Spleen (tissue), 11 donors: ENCODE measurements around the gene TBC1D16. TPM values are rescaled to one million over a fixed set of nuclear protein-coding genes. Genes with fewer than 3 reads are reported as not detected.

Experiments used
- DNase-seq: peaks from one replicate; pipeline ENCODE4 v3.0.0-alpha.2; 2020
- H3K27ac ChIP-seq, 8 donors: fragments of 200-600 bp; sonication (generic) in 7 of 8; 1 replicate in 4 of 8; 2 replicates in 4 of 8; pipeline versions ENCODE4 v1.5.0 to v1.8.0; 2016 to 2021; ENCODE audit warnings: inconsistent platforms in 4 of 8, mild to moderate bottlenecking in 4 of 8, moderate library complexity in 1 of 8
- H3K27me3 ChIP-seq, 7 donors: fragments of 200-600 bp; sonication (generic) in 6 of 7; replicated peaks in 1 of 7; 1 replicate in 4 of 7; 2 replicates in 3 of 7; pipeline versions ENCODE4 v1.5.0 to v1.8.0; 2016 to 2021; ENCODE audit warnings: inconsistent platforms in 3 of 7, mild to moderate bottlenecking in 1 of 7
- H3K36me3 ChIP-seq, 6 donors: fragments of 200-600 bp; sonication (generic) in 5 of 6; 1 replicate in 4 of 6; 2 replicates in 2 of 6; pipeline versions ENCODE4 v1.5.0 to v1.8.0; 2016 to 2021; ENCODE audit warnings: inconsistent platforms in 2 of 6
- H3K4me1 ChIP-seq, 6 donors: fragments of 200-600 bp; sonication (generic) in 5 of 6; 1 replicate in 3 of 6; 2 replicates in 3 of 6; pipeline versions ENCODE4 v1.5.0 to v1.8.0; 2016 to 2021; ENCODE audit warnings: inconsistent platforms in 3 of 6
- H3K4me3 ChIP-seq, 8 donors: fragments of 200-600 bp; sonication (generic) in 7 of 8; 1 replicate in 4 of 8; 2 replicates in 4 of 8; pipeline versions ENCODE4 v1.5.0 to v1.8.0; 2016 to 2021; ENCODE audit warnings: inconsistent platforms in 4 of 8, mild to moderate bottlenecking in 4 of 8, moderate library complexity in 2 of 8
- H3K9me3 ChIP-seq, 8 donors: fragments of 200-600 bp; sonication (generic) in 7 of 8; 1 replicate in 4 of 8; 2 replicates in 4 of 8; pipeline versions ENCODE4 v1.5.0 to v1.8.0; 2016 to 2021; ENCODE audit warnings: inconsistent platforms in 4 of 8
- POLR2A ChIP-seq, 3 donors: fragments of 450-650 bp; IDR thresholded peaks; one replicate each; pipeline ENCODE4 v1.5.1; 2017; ENCODE audit warnings: antibody characterized with exemption in 3 of 3, mild to moderate bottlenecking in 1 of 3
- POLR2AphosphoS5 ChIP-seq, 3 donors: sonication (generic); formaldehyde crosslinking; IDR thresholded peaks; one replicate each; pipeline ENCODE4 v1.5.1; 2017; ENCODE audit warnings: antibody characterized with exemption in 3 of 3
- WGBS, 5 donors: extraction: QIAGEN DNeasy Blood & Tissue Kit in 3 of 5; methylation state at CpG; one replicate each; pipeline versions ENCODE4 v1.1.5 to v1.1.7; 2013 to 2018; 5-methylcytosine and 5-hydroxymethylcytosine counted together
- intact Hi-C: fragments of 100-400 bp; cut with DNase I; formaldehyde crosslinking; loops from one replicate; pipeline ENCODE4 v1.15.0; 2023; ENCODE audit warnings: low total_unique reads
- polyA plus RNA-seq, 3 donors: library from polyadenylated mRNA; stranded (reverse); fragments of 200-250 nt; gene quantifications; one replicate each; pipeline ENCODE4 v1.2.1, GENCODE V29; 2013
- total RNA-seq, 7 donors: library from RNA; depleted of rRNA in 3 of 7; stranded (reverse); fragments of >200 nt in 3 of 7; fragmentation: NEBNext Ultra II Directional in 4 of 7; extraction: Animal tissue kit (Norgen Biotek cat#: 25700) in 4 of 7; gene quantifications; one replicate each; pipeline versions ENCODE4 v1.1.0 to v1.2.1, GENCODE V29; 2016 to 2021
- TF ChIP-seq, protein P1 (sequence below), 11 experiments: fragments of 200-600 bp in 7 of 11; fragments of 450-650 bp in 4 of 11; sonication (generic) in 4 of 11; IDR thresholded peaks in 8 of 11; conservative IDR thresholded peaks in 3 of 11; 1 replicate in 7 of 11; 2 replicates in 4 of 11; pipeline versions ENCODE4 v1.4.0 to v1.8.0; 2016 to 2021; ENCODE audit warnings: antibody characterized with exemption in 11 of 11, inconsistent platforms in 4 of 11, mild to moderate bottlenecking in 1 of 11
- donor health status: healthy with polysubstance abuse.
- donor health status: DM: no; HTN: no; CAD: no; lungs with moderate emphysema.
- donor health status: DM: no; HTN: no; CAD: no.
- donor health status: Bipolar disorder and iron deficiency.
- donor health status: healthy.
- donor health status: DM: no; HTN: no; CAD: no.
- donor health status: DM: yes; HTN: yes; CAD: no.

TBC1D16 gene
- total and polyA plus RNA-seq, 10 donors = 1.3 to 33.6 (median 15.7) TPM

DNA sequence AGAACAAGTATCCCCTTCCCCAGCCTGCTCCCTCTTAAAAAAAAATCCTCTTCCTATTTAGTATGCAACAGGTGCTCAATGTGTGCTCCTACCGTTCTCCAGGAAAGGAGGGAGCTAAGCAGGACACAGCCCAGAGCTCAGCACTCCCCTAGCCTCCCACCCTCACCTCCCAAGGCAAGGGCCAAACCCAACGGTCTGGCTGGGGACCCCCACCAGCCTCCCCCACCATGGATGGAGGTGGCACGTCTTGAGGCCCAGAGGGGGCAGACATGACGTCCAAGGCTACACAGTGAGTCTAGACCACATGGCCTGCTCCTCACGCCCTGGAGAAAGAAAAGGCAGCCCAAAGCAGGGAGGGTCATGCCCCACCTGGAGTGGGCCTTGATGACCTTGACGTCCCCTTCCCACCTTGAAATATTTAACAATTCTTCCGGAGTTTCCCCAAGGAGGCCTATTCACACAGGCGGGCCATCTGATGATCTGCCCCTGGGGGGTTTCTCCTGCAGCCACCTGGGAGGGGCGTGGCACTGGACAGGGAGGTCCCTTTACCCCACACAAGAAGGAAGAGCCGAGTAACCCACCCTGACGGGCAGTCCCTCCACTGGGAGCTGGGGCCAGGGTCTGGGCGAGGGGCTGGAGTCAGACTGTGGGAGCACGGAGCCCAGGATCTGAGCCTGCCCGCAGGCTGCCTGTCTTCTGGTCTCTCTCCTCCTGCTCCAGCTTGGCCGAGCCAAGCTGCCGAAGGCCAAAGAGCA is 107.0 kb downstream of the TBC1D16 start:
- WGBS, 5 donors = 81 to 89% (median 84%) methylated on average over 11 to 16 of the region's 16 CpGs
- Histone ChIP-seq H3K4me1 (peaks cover 4 to 53% (median 26%) of the 10 kb centered on the region in 6 donors), H3K9me3 (no peaks in the 10 kb centered on the region), H3K27ac (no peak overlapping the region), H3K27me3 (peaks cover 0 to 91% (median 30%) of the 10 kb centered on the region in 7 donors), H3K4me3 (no peak overlapping the region), H3K36me3 (no peaks in the 10 kb centered on the region)
- TF ChIP-seq POLR2AphosphoS5 (IDR thresholded peaks at IDR 0.05) = no peak
- TF ChIP-seq POLR2A (IDR thresholded peaks at IDR 0.05) = no peak
- TF ChIP-seq, protein P1, sequence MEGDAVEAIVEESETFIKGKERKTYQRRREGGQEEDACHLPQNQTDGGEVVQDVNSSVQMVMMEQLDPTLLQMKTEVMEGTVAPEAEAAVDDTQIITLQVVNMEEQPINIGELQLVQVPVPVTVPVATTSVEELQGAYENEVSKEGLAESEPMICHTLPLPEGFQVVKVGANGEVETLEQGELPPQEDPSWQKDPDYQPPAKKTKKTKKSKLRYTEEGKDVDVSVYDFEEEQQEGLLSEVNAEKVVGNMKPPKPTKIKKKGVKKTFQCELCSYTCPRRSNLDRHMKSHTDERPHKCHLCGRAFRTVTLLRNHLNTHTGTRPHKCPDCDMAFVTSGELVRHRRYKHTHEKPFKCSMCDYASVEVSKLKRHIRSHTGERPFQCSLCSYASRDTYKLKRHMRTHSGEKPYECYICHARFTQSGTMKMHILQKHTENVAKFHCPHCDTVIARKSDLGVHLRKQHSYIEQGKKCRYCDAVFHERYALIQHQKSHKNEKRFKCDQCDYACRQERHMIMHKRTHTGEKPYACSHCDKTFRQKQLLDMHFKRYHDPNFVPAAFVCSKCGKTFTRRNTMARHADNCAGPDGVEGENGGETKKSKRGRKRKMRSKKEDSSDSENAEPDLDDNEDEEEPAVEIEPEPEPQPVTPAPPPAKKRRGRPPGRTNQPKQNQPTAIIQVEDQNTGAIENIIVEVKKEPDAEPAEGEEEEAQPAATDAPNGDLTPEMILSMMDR (IDR thresholded peaks at IDR 0.05 in 8 of 11, conservative IDR thresholded peaks at IDR 0.05 in 3 of 11) = no peak
- DNase-seq = no peak
- intact Hi-C loops = no loop called here

DNA sequence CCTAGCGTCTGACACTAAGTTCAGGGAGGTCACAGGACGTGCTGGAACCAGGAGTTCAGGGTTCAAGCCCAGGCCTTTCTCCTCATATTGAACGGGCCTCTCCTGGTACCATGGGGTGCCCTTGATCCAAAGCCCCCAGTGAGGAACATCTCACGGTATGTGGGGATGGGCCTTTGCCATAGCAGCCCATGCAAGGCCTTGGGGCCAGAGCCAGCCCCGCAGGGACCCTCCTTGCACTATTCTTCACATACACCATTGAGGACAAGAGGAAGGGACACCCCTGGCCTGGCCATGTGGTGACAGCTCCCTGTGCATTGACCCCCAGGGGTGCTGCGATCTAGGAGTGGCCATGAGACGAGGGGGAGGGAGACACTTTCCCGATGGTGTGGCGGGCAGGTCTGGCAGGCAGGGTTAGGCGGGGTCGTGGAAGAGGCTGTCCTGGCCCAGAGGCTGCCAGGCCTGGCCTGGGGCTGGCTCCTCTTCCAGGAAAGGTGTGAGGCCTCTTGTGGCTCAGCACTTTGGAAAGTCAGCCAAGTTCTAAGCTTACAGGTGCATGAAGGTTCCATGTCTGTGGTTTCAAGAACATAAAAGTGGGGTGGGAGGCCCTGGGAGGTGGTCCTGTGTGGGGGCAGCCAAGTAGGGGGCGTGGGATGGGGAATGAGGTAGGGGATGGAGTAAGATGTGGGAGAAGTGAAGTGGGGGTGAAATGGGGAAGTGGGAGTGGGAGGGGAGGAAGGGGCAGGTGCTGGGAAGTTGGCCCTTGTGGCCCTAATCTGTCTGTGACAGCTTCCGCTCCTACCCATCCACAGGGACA is 107.8 kb downstream of the TBC1D16 start:
- no peak overlapping the region for H3K27ac ChIP-seq
- DNase-seq = no peak
- no peaks in the 10 kb centered on the region for H3K9me3 ChIP-seq
- peaks cover 4 to 48% (median 22%) of the 10 kb centered on the region in 6 donors for H3K4me1 ChIP-seq
- 75 to 82% (median 78%) methylated on average over 11 to 13 of the region's 13 CpGs for WGBS, 5 donors
- H3K36me3 ChIP-seq = no peaks in the 10 kb centered on the region
- intact Hi-C loops = no loop called here
- H3K4me3 ChIP-seq = no peak overlapping the region
- H3K27me3 ChIP-seq = peaks cover 0 to 91% (median 30%) of the 10 kb centered on the region in 7 donors
- TF ChIP-seq POLR2A (IDR thresholded peaks at IDR 0.05) (no peak), POLR2AphosphoS5 (IDR thresholded peaks at IDR 0.05) (no peak)
- TF ChIP-seq, protein P1 (IDR thresholded peaks at IDR 0.05 in 8 of 11, conservative IDR thresholded peaks at IDR 0.05 in 3 of 11) = no peak

DNA sequence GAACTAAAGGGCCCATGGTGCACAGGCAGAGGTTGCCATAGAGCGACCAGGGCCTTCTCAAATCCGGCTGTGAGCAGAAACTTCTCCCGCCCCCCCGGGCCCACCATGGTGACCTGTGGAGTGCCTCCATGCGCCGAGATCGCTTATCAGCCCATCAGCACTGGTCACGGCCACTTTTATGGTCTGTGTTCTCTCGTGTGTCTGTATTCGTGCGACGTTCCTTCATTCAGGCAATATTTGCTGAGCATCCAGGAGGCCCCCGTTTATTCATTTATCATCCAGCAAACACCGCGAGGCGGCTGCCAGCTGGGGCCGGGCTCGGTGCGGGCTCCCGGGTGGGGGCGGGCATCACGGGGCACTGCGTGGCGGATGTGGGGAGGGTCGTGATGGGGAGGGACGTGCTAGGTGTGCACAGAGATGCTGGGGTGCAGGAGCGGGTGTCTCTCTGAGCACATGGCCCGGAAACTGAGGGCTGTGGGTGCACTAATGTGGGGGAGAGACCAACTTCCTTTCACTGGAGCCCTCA is 108.5 kb downstream of the TBC1D16 start:
- H3K4me1 ChIP-seq = peaks cover 4 to 51% (median 22%) of the 10 kb centered on the region in 6 donors
- peaks cover 0 to 91% (median 30%) of the 10 kb centered on the region in 7 donors for H3K27me3 ChIP-seq
- no peaks in the 10 kb centered on the region for H3K36me3 ChIP-seq
- no peak overlapping the region for H3K4me3 ChIP-seq
- DNase-seq = no peak
- TF ChIP-seq POLR2A (IDR thresholded peaks at IDR 0.05) (no peak), POLR2AphosphoS5 (IDR thresholded peaks at IDR 0.05) (no peak)
- TF ChIP-seq, protein P1 (IDR thresholded peaks at IDR 0.05 in 8 of 11, conservative IDR thresholded peaks at IDR 0.05 in 3 of 11) = no peak
- intact Hi-C loops = no loop called here
- H3K27ac ChIP-seq = no peak overlapping the region
- H3K9me3 ChIP-seq = no peaks in the 10 kb centered on the region
- 78 to 87% (median 83%) methylated on average over 26 to 28 of the region's 28 CpGs for WGBS, 5 donors
